ENCODE measurements around the gene SYPL2.

DNA sequence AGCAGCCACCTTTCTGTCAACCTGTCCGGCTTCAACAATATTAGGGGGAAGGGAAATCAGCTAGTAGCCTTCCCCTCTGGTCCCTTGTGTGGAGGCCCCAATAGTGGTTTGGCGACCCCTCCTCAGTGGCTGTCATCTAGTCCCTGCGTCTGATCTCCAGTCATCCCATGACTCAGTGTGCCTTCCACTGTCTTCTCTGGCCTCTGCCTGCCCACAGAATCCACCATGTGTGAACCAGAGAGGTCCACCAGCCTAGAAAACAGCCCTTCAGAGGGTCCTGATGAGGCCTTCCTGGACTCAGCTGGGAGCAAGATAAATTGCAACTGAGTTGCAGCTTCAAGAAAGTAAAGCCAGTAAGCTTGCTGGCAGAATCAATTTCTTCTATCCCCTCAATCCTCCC lies 13.6 kb downstream of the SYPL2 start:
- TF ChIP-seq, protein P1, sequence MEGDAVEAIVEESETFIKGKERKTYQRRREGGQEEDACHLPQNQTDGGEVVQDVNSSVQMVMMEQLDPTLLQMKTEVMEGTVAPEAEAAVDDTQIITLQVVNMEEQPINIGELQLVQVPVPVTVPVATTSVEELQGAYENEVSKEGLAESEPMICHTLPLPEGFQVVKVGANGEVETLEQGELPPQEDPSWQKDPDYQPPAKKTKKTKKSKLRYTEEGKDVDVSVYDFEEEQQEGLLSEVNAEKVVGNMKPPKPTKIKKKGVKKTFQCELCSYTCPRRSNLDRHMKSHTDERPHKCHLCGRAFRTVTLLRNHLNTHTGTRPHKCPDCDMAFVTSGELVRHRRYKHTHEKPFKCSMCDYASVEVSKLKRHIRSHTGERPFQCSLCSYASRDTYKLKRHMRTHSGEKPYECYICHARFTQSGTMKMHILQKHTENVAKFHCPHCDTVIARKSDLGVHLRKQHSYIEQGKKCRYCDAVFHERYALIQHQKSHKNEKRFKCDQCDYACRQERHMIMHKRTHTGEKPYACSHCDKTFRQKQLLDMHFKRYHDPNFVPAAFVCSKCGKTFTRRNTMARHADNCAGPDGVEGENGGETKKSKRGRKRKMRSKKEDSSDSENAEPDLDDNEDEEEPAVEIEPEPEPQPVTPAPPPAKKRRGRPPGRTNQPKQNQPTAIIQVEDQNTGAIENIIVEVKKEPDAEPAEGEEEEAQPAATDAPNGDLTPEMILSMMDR (conservative IDR thresholded peaks at IDR 0.05; ENCODE audit: low read depth, low read length): no peak
- TF ChIP-seq EZH2 (IDR thresholded peaks at IDR 0.05; ENCODE audit: low read length, unreplicated experiment): no peak

All from PC-3 (cell line).